KOPT-K1 (cell line): ENCODE results near the gene TMEM132A.

ENCODE experiments used
- H3K27ac ChIP-seq: fragments of 200-600 bp; sonication (generic); 2 replicates; pipeline ENCODE4 v1.5.1; 2016; ENCODE audit warnings: antibody characterized with exemption, mild to moderate bottlenecking, low read depth, low read length; ENCODE audit not compliant: poor library complexity, severe bottlenecking
- H3K36me3 ChIP-seq: fragments of 200-600 bp; sonication (generic); 2 replicates; pipeline ENCODE4 v1.5.1; 2017; ENCODE audit warnings: antibody characterized with exemption, mild to moderate bottlenecking, low read length, moderate library complexity; ENCODE audit not compliant: insufficient read depth
- H3K9me3 ChIP-seq: fragments of 200-600 bp; sonication (generic); 2 replicates; pipeline ENCODE4 v1.5.1; 2017; ENCODE audit warnings: antibody characterized with exemption, low read length, mild to moderate bottlenecking; ENCODE audit not compliant: insufficient read depth, poor library complexity, severe bottlenecking

The TMEM132A gene, protein sequence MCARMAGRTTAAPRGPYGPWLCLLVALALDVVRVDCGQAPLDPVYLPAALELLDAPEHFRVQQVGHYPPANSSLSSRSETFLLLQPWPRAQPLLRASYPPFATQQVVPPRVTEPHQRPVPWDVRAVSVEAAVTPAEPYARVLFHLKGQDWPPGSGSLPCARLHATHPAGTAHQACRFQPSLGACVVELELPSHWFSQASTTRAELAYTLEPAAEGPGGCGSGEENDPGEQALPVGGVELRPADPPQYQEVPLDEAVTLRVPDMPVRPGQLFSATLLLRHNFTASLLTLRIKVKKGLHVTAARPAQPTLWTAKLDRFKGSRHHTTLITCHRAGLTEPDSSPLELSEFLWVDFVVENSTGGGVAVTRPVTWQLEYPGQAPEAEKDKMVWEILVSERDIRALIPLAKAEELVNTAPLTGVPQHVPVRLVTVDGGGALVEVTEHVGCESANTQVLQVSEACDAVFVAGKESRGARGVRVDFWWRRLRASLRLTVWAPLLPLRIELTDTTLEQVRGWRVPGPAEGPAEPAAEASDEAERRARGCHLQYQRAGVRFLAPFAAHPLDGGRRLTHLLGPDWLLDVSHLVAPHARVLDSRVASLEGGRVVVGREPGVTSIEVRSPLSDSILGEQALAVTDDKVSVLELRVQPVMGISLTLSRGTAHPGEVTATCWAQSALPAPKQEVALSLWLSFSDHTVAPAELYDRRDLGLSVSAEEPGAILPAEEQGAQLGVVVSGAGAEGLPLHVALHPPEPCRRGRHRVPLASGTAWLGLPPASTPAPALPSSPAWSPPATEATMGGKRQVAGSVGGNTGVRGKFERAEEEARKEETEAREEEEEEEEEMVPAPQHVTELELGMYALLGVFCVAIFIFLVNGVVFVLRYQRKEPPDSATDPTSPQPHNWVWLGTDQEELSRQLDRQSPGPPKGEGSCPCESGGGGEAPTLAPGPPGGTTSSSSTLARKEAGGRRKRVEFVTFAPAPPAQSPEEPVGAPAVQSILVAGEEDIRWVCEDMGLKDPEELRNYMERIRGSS

DNA sequence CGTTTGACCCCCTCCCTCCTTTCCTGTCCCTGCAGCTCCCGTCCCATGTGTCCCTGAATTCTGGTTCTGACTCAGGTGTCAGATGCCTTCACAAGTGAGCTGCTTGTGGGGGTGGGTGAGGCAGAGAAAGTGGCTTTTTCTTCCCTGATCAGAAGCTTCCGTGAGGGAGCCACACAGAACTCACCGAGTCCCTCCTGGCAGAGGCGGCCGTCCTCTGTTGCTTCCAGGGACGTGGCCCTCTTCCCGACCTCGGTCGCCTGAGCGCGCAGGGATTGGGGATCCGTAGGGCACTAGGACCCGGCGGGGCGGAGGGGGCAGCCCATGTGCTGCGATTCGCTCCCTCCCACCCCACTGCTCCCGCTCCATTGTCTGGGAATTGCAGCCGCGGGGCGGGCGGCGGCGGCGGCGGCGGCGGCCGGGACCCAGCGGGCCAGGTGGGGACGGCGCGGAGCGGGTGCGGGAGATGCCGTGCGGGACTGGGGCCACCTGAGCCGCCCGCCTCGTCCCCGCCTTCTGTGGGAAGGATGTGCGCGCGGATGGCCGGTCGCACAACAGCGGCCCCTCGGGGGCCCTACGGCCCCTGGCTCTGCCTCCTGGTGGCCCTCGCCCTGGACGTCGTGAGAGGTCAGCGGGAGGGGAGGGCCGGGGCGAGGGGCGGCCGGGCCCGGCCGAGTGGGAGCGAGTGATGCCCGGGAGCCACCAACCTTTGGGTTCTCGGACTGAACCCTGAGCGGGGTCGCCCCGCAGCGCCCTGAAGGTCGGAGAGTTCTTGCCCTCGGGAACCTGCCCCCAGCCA, at the start of gene TMEM132A:
TSS of gene TMEM132A (plus strand) at position 351 of the 796 bp plus-strand sequence. CDS start at position 525, 174 bp downstream.
- H3K27ac ChIP-seq: no peak within 1 kb of the TSS
- peaks cover 44% of the 10 kb centered on the region for H3K36me3 ChIP-seq
- no peaks in the 10 kb centered on the region for H3K9me3 ChIP-seq

DNA sequence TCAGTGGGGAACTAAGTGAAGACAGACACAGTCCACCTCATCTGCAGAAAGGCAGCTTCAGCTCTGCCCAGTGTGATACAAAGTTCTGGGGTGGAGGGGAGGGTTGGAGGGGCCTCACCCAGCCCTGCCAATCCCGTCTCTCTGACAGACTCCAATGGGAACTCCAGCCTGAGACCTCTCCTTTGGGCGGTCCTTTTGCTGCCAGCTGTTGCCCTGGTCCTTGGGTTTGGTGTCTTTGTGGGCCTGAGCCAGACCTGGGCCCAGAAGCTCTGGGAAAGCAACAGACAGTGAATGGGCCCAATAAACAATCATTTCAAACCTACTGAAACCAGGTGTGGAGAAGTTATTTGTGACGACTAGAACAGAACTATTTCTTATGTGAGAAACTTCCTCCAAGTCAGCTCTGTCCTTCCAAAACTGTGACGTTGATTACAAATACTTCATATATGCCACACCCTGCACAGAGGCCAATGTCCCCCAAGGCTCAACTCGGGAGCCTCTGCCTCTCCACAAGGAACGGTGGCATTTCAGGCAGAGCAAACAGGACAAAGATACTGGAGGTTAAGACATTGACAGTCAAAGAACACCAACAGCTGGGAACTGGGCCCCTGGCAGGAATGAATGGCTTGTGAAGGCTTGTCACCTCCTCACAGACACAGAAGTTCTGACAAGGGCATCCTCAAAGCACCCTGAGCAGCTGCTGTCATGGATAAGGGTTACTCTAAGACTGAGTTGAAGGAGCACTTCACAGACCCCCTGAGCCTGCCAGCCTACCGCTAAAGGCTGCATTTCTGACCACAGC, 48.7 kb upstream of the TMEM132A start:
- Histone ChIP-seq H3K27ac (no peak overlapping the region), H3K9me3 (no peaks in the 10 kb centered on the region), H3K36me3 (peaks cover 24% of the 10 kb centered on the region)

DNA sequence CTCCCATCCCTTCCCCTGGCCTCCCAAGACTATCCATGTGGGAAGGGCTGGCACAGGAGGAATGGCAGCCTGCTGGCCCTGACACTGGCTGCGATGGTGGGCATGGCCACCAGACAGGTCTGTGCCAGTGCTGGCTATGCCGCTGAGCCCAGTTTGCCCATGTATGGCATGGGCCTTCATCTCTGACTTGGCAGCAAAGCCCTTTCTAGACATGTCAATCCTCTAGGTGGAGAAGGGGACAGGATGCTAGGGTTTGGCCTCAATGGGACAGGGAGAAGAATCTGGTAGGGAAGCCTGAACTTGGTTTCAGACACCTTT, 48.1 kb upstream of the TMEM132A start:
- Histone ChIP-seq H3K27ac (no peak overlapping the region), H3K9me3 (no peaks in the 10 kb centered on the region), H3K36me3 (peaks cover 28% of the 10 kb centered on the region)

DNA sequence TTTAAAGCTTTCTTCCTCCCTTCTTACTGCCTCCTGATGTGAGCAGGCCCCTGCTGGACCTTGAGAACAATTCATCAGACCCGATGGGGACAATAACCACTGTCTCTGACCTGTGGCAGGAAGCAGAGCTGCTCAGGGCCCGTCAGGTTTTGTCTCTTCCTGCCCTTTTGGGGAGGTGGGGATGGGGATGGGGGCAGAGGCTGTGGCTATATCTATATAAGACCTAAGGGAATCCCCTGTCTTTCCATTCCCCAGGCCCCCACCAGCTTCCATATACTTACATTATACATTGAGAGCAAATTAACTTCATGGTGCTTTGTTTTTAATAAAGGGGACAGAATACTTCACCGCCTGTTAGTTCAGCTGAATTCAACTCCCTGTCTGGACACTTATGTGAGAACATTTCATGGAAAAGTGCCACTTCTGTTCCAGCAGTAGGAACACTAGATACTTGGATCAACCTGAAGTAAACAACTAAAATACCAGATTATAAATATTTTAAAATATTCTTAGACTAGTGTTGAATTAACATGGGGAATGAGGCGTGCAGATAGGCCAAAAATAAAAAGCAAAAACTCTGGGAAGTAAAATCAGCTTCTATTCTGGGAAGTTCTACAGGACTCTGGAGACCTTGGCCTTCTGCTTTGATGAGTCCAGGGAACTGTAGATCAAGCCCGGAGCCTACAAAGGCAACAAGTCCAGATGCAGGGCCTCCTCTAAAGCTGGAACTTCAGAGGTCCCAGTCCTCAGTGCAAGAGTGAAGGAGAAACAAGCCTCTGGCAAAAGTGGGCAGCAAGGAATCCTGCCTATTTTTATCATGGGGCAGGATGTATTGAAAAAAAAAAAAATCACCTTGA, 45.8 kb upstream of the TMEM132A start:
- H3K27ac ChIP-seq: no peak overlapping the region
- no peaks in the 10 kb centered on the region for H3K9me3 ChIP-seq
- H3K36me3 ChIP-seq: peaks cover 28% of the 10 kb centered on the region

DNA sequence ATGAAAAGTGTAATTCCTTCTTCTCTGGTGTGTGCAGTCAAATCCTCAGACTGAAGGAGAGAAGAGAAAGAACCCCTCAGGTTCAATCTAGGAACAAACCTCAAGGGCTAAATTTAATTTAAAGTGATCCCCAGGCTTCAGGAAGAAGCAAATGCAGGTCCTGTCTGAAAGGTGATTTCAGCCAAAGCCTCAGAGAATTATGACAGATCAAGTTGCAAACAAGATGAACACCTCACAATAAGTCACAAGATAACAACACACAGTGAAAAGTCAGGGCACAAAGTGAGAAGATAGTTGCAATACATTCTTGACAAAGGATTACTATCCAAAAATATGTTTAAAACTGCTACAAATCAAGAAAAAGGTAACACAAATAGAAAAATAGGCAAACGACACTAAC, 45.2 kb upstream of the TMEM132A start:
- H3K9me3 ChIP-seq: no peaks in the 10 kb centered on the region
- no peak overlapping the region for H3K27ac ChIP-seq
- peaks cover 28% of the 10 kb centered on the region for H3K36me3 ChIP-seq

DNA sequence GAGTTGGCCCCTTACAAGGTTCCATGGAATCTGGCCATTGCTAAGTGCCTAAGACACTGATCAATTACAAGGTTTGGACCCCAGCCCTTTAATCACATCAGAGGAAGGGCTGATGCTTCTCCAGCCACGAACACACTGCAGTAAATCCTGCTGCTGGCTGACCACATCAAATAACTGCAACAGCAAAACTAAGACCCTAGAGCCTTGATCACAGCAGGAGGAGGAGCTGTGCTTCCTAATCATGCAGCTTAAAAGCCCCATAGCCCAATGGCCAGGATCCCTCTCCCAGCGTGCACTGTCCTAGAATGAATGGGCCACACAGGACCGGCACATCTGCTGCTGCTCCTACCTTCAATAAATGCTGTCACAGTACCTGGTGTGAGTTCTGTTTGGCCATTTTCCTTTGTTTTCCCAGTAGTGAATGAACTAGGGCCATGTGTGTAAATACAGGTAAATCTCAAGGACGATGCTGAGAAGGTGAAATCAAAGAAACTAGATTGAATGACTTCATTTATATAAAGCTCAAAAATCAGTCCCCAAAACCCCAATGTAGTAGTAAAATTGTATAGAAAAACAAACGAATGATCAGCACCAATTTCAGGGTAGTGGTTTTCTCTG, 44.2 kb upstream of the TMEM132A start:
- Histone ChIP-seq H3K9me3 (no peaks in the 10 kb centered on the region), H3K27ac (no peak overlapping the region), H3K36me3 (peaks cover 28% of the 10 kb centered on the region)

DNA sequence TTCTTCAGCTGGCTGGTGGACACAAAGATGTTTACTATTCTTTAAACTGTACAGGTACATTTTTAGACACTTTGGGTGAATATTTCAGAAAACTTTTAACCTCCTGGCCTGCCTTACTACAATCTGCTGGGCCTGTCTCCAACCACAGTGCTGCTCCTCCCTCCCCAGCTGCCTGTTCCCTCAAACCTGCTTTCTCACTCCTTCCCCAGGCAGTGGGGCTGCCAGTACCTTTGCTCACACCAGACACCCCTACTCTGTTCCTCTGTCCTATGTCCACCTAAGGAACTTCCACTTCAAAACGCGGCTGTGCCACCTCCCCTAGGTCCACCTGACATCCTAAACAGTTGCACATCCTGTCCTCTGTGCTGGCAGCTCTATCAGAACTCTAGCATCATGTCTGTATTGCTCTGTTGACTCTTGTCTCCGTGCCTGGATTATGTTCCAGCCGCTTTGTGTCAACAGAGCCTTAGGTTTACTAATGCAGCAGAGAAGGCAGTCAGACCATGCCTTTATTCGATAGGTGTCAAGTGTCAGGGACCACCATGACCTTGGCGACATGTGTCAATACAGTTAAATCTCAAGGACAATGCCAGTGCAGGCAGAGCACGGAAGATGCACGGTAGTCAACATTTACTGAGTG, 43.5 kb upstream of the TMEM132A start:
- Histone ChIP-seq H3K9me3 (no peaks in the 10 kb centered on the region), H3K27ac (no peak overlapping the region), H3K36me3 (peaks cover 28% of the 10 kb centered on the region)

DNA sequence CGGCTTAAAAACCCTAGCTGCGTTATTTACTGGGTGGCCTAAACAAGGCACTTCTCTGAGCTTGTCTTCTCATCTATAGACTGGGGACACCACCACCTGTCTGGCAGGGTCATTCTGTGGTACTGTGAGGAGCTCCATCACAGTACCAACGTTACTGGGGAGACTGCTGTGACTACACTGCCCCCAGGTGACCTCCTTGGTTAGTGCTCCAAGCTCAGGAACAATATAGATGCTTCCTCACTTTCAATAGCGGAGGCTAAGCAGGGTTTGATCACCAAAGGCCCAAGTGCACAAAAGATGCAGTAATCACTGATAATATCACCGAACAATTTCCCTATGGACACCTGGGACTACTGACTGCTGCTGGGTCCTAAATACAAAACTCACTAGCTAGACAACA, 36.7 kb upstream of the TMEM132A start:
- peaks cover 42% of the 10 kb centered on the region for H3K36me3 ChIP-seq
- no peak overlapping the region for H3K27ac ChIP-seq
- no peaks in the 10 kb centered on the region for H3K9me3 ChIP-seq

DNA sequence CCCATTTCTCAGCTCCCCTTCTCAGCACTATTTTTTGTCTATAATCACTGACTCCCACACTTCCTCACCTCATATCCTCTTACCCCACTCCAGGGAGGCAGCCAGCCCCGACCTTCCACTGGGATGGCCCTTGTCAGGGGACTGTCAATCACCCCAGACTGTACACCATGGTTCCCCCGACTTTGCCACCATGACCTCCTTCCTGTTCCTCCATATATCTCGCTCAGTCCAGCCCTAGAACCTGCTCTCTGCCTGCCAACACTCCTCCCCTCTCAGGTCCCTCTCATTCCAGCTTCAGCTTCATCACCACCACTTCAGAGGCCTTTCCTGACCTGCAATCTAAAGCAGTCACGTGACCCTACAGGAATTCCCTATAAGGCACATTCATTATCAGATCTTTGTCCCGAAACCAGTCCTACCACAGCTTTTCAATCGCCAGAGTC, 34.4 kb upstream of the TMEM132A start:
- Histone ChIP-seq H3K27ac (no peak overlapping the region), H3K9me3 (no peaks in the 10 kb centered on the region), H3K36me3 (peaks cover 66% of the 10 kb centered on the region)

DNA sequence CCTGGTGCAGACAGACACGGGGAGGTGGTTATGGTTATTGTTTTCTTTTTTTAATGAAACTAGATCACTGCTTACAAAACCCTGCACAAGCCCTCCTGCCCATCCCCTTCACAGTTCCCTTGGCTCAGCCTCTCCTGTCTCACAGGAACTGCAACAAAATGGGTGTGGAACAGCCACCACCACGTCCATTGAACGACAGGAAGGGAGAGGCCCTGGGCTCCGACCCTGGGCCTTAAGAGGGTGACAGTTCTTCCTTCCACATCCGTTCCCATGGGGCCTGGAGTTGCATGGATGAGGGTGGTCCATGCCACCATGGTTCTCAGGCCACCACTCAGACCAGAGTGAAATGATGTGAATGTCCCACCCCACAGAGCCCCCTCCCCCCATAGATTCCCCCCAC, 33.6 kb upstream of the TMEM132A start:
- Histone ChIP-seq H3K9me3 (no peaks in the 10 kb centered on the region), H3K36me3 (peaks cover 74% of the 10 kb centered on the region), H3K27ac (no peak overlapping the region)

DNA sequence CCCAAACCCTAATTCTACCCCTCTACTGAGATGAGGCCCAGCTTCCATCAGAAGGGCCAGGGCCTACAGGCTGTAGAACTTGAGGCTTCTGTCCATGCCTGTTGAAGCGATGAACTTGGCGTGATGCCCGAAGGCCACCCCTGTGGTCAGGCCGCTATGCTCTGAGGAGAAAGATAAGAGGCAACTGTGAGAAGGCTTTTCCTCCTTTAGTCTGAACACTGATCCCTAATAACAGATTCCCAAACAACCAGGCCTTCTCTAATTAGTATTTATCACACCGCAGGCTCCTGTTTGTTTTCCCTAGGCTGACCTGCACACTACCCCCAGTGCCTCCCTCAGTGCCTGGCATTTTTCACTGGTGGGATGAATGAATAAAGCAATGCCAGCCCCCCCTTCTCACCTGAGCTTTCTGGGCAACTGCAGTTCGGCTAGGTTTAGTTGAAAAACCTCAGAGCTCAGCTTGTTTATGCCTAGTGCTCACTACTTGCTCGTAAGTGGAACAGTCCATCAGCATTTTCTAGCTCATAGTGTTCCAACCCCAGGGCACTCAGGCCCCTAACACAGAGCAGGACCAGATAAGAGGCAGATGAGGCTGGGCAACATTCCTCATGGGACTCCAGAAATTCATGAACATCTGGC, 33.0 kb upstream of the TMEM132A start:
- Histone ChIP-seq H3K27ac (no peak overlapping the region), H3K9me3 (no peaks in the 10 kb centered on the region), H3K36me3 (peaks cover 79% of the 10 kb centered on the region)

DNA sequence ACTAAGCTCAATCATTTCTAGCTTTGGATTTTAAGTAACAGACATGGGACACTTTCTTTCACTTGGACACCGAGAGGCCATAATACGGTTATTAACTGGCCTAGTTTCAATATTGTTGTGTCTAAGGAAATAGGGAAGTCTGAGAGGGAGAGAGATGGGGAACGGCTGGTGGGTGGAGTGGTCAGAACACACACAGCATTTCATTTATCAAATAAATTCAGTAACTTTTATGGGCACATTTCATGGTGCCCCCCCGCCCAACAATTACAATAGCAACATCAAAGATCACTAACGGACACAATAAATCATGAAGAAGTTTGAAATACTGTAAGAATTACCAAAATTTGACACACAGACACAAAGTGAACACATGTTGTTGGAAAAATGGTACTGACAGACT, 28.6 kb upstream of the TMEM132A start:
- Histone ChIP-seq H3K36me3 (peaks cover 99% of the 10 kb centered on the region), H3K27ac (no peak overlapping the region), H3K9me3 (no peaks in the 10 kb centered on the region)
